ENCODE results near the gene SEC14L1.

SEC14L1 gene

DNA sequence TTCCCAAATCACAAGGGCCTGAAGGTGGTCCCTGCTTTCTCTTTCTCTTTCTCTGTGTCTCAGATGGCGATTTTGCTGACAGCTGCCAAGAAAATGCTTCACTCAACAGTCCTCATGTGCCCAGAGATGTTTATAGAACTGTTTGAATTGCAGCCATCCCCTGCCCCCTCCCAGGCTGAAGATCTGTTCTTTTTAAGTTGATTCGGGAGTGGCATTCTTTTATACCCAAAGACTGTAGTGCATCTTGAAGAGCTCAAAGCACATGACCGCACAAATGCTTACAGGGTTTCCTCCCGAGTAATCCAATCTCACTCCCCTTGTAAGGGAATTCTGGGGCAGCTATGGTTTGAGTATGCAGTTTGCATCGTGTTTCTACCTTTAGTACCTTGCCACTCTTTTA, 75.7 kb downstream of the SEC14L1 start:
- no peak for DNase-seq

GRCh38 chr17:77217123-77217522, 76.4 kb downstream of the SEC14L1 start:
- DNase-seq = no peak

- peak; percentile 23 for DNase-seq
Measured at GRCh38 chr17:77217566-77217965, 76.8 kb downstream of the SEC14L1 start.

GRCh38 chr17:77218902-77219301, 78.1 kb downstream of the SEC14L1 start:
- no peak for DNase-seq

DNA sequence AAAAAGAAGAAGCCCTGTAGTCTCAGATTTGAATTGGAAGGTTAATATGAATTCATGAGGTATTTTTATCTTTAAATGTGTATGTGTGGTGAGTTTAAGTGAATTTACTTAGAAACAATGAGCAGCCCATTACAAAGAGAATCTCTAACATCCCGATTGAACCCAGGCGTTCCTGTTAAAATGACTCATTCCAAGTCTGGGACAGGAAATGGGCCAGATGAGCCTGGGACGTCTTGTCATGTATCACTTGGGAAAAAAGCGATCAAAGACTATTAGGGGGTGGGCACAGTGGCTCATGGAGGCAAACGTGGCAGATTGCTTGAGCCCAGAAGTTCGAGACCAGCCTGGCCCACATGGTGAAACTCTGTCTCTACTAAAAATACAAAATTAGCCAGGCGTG, 81.6 kb downstream of the SEC14L1 start:
- DNase-seq = no peak

DNA sequence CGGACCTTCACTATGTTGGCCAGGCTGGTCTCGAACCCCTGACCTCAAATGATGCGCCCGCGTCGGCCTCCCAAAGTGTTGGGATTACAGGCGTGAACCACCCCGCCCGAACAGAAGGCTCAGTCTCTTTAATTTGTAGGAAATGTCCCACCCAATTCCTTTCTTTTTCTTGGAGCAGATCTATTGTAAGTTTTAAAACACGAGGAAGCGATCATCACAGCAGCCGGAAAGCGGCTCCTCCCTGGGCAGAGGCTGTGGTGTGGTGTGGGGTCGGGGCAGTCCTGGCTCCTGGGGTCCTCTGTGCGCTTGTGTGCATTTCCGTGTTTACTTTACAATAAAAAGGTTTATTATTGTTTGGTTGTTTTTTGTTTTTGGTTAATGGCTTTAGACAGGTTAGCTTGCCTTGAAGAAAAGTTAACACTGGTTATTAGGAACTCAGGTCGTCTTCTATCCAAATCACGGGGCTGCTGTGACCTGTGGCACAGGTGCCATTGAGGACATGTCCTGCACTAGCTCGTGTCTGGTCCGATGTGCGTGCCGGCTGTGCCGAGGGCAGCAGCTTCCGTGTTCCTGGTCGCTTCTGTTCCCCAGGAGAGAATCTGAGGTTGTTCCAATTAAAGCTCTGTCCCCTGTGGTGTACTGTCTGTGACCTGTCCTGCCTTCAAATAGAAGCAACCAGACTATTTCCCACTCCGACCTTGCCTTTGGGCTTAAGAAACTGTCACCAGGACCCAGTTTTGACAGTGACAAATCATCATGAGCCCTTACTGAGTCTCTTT, 83.1 kb downstream of the SEC14L1 start:
- DNase-seq = no peak

DNA sequence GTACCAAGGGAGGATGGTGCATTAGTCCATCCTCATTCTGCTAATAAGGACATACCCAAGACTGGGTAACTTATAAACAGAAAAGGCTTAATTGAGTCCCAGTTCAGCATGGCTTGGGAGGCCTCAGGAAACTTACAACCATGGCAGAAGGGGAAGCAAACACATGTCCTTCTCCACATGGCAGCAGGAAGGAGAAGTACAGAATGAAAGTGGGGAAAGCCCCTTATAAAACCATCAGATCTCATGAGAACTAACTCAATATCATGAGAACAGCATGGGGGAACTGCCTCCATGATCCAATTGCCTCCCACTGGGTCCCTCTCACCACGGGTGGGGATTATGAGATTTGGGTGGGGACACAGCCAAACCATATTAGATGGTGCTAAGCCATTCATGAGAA, 84.5 kb downstream of the SEC14L1 start:
- no peak for DNase-seq

DNA sequence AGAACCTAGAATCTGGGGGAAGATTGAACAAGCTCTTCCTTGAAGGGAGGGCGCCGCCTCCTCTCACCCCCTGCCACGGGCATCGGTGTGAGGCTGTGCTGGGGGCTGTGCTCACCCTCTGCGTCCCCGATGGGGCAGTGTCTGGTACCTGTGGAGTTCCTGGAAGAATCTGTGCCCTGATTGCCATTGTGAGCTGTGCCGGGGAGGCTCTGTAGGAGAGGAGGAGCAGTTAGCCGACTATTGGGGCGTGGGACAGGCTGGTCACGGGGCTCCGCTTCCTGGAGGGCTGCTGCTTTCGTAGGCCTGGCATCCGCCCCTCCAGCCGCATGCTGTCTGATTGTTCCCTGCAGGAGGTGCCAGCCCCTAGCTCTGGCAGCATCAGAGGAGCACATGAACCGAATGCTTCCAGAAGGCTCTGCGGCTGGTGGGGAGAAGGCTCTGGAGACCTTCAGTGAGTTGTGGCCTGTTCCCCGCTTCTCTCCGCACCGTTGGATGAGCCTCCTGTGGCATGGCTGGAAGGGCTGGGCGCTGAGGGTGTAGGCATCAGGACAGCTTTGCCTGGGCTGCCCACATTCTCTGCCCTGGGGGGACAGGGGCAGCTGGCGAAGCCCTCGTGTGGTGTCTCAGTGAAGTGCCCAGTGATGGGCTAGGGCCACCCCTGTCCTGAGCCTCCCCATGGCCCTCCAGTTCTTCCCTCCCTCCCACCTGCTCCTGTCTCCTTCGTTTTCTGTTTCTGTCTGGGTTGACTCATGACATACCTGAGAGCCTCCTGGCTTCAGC, 86.9 kb downstream of the SEC14L1 start:
- no peak for DNase-seq

- DNase-seq = peak; percentile 23
Measured at GRCh38 chr17:77228241-77228752, 87.5 kb downstream of the SEC14L1 start.

DNA sequence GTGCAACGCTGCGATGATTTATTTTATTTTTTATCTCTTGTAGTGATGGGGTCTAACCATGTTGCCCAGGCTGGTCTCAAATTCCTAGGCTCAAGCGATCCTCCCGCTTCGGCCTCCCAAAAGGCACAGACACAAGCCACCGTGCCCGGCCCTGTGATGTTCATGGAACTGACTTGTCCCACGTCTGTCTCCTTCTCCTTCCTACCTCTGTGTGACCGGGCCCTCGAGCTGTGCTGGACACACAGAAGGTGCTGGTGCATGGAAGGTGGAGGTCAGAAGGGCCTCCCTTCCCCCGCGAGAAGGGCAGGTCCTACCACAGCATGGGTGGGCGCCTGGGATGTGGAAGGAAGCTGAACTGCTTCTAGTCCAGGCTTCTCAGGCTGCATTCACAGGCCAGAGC, 88.0 kb downstream of the SEC14L1 start:
- no peak for DNase-seq

- no peak for DNase-seq
Measured at GRCh38 chr17:77229786-77230435, 89.1 kb downstream of the SEC14L1 start.

DNA sequence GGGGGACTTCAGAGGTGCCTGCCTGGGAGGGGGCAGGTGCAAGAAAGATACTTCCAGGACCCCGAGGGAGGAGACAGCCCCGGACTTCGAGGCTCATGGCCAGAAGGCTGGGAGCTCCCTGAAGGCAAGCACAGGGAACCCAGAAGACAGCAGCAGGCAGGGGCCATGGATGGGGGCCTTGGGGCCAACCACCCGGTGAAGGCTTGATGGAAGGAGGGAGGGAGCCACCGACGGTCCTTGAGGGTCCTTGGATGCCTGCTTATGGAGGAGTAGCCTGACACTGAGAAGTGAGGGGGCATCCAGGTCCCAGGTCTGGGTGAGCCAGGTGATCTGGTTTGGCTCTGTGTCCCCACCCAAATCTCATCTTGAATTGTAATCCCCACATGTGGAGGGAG, 89.7 kb downstream of the SEC14L1 start:
- no peak for DNase-seq

- DNase-seq = no peak
Measured at GRCh38 chr17:77231076-77231871, 90.5 kb downstream of the SEC14L1 start.

- no peak for DNase-seq
Measured at GRCh38 chr17:77233127-77233526, 92.4 kb downstream of the SEC14L1 start.

DNA sequence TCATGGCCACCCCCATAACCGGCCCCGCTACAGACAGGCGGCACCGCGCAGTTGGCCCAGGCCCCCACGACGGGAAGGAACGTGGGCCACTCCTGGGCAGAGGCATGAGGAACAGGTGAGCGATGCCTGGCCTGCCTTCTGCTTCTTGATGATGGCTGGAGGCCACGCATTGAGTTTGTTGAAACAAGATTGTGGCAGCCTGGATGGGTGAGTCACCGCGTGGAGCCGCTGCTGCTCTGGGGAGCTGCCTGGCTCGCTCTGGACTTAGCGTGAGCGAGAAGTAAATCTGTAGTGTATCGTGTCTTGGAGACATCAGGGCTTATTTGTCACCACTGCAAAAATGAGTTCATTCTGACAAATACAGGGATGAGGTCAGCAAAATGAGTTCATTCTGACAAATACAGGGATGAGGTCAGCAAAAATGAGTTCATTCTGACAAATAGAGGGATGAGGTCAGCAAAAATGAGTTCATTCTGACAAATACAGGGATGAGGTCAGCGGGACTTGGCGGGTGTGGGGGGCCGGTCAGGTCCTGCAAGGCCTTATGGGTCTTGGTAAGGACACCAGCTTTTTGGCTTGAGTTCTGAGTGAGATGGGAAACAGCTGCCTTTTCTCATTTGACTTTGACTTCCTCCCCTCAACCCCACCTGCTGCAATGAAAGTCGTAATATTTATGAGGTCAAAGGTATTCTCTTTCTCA, 93.0 kb downstream of the SEC14L1 start:
- DNase-seq = peak; percentile 41

GRCh38 chr17:77234695-77235094, 93.9 kb downstream of the SEC14L1 start:
- DNase-seq = no peak

DNA sequence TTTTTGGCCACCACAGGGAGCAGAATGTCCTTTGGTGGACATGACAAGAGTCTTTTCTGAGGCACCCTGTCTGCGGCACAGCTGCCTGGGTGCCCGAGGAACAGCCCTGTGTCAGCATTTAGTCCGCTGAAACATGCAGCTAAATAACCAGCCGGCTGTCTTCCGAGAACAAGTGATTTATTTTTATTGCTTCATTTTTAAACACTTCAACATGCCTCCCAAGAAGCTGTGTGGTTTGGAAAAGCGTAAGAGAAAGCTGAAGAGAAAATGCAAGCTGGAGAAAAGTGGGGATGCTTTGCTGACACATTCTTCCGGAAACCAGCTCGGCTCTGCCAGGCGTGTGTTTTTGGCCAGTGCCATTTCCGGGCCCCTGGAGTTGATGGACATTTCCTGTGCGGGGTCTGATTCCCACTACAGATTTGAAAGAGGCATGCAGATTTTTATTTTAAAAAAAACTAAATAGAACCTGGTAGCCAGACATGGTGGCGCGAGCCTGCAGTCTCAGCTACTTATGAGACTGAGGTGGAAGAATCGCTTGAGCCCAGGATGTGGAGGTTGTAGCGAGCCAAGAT, 94.7 kb downstream of the SEC14L1 start:
- DNase-seq = no peak

DNA sequence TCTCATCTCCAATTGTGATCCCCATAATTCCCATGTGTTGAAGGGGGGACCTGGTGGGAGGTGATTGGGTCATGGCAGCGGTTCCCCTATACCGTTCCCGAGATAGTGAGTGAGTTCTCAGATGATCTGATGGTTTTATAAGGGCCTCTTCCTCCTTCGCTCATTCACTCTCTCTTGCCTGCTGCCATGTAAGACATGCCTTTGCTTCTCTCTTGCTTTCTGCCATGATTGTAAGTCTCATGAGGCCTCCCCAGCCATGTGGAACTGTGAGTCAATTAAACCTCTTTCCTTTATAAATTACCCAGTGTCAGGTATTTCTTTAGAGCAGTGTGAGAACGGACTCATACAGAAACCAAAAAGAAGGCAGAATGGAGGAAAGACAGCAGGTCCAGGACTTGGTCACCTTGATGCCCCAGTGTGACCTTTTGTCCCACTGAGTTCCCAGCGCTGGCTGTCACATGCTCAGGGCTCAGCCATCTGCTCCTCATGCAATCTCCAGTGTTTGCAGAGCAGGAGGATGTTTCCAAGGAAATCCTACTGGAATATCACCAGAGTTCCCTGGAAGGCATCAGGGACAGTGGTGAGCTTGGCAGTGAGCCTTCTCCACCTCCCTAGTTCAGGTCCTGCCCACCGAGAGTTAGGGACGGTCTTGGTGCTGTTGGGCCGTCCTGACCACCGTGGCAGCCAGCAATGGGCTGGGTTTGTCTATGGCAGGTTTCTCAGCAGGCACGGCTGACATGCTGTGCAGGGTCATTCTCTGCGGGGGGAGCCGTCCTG, 96.7 kb downstream of the SEC14L1 start:
- DNase-seq = peak; percentile 44

DNA sequence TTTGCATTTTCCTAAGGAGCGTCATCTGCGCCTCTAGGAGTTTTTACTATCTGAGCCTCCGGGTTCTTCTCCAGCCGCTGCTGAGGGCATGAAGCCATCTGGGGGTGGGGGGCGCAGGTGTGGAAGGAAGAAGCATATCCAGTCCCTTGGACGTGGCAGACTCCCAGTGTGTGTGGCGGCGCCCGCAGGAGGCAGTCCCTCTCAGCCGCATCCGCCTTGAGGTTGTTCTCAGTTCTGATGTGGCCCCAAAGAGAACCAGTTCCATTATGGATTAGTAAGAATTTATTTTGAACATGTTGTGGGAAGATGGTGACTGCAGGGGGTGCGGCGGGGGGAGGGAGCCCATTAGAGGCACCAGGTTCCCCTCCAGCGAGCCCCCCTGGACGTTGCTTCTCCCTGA, 100.2 kb downstream of the SEC14L1 start:
- no peak for DNase-seq

- peak; percentile 54 for DNase-seq
Measured at GRCh38 chr17:77242118-77242851, 101.5 kb downstream of the SEC14L1 start.
